ENCODE results near the gene NTF3.

Gene NTF3

GRCh38 chr12:5506295-5506694 lies 74.4 kb downstream of the NTF3 start:
- Mint-ChIP-seq H3K9me3 (no peaks in the 10 kb centered on the region), H3K4me1 (no peaks in the 10 kb centered on the region), H3K36me3 (no peaks in the 10 kb centered on the region), H3K4me3 (no peak overlapping the region), H3K27ac (no peak overlapping the region)
- DNase-seq (ENCODE audit: low spot score in 2 of 2) (no peak), ATAC-seq (no peak)

- H3K27ac Mint-ChIP-seq: no peak overlapping the region
- no peaks in the 10 kb centered on the region for H3K4me1 Mint-ChIP-seq
- DNase-seq (ENCODE audit: low spot score in 2 of 2): no peak
- no peaks in the 10 kb centered on the region for H3K9me3 Mint-ChIP-seq
- H3K4me3 Mint-ChIP-seq: no peak overlapping the region
- H3K36me3 Mint-ChIP-seq: no peaks in the 10 kb centered on the region
- no peak for ATAC-seq
Observed at GRCh38 chr12:5506821-5507231, 74.9 kb downstream of the NTF3 start.

DNA sequence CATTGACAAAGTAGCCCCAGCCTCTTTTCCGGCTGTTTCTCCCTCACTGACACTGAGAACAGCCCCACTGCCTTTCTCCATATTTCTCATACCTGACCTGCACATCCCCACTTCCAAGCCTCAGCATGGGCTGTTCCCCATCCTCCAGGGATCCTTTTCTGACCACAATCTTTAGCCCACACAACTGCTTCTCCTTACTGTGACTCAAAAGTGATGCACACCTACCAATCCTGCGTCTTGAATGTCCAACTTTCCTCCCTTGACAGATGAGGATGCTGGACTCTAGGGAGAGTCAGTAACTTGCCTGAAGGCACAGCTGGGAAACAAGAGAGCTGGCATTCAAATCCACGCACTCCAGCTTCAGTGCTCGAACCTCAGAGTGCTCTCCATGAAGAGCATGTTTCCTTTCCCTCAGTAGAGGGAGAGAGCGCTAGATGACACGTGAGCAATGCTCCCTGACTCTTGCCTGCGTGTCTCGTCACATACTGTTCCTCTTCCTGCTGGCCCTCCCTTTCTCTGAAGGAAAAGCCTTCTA lies 75.6 kb downstream of the NTF3 start:
- H3K9me3 Mint-ChIP-seq: no peaks in the 10 kb centered on the region
- no peak overlapping the region for H3K4me3 Mint-ChIP-seq
- ATAC-seq (no peak), DNase-seq (ENCODE audit: low spot score in 2 of 2) (no peak)
- H3K4me1 Mint-ChIP-seq: no peaks in the 10 kb centered on the region
- no peak overlapping the region for H3K27ac Mint-ChIP-seq
- no peaks in the 10 kb centered on the region for H3K36me3 Mint-ChIP-seq

- Mint-ChIP-seq H3K9me3 (no peaks in the 10 kb centered on the region), H3K36me3 (no peaks in the 10 kb centered on the region), H3K4me1 (no peaks in the 10 kb centered on the region), H3K27ac (no peak overlapping the region), H3K4me3 (no peak overlapping the region)
- no peak for DNase-seq (ENCODE audit: low spot score in 2 of 2)
- no peak for ATAC-seq
Observed at GRCh38 chr12:5507944-5508343, 76.0 kb downstream of the NTF3 start.

DNA sequence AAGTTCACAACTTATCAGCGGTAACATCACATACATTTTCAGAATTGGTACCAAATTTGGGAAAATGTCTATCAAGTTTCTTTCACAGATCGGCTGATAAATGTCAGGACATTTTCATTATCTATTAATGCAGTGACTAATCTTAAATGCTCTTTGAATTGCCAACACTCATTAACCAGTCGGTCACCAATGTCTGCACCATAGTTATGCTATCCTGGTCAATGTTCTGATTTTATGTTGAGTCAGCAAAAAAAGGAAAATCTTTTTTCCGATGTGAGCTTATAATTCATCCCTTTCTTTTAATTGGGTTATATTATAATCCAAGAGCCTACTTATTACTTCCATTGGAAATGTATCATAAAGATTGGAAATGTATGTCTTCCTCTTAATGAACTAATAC lies 77.2 kb downstream of the NTF3 start:
- Mint-ChIP-seq H3K4me1 (no peaks in the 10 kb centered on the region), H3K9me3 (no peaks in the 10 kb centered on the region), H3K36me3 (no peaks in the 10 kb centered on the region), H3K27ac (no peak overlapping the region), H3K4me3 (no peak overlapping the region)
- no peak for ATAC-seq
- DNase-seq (ENCODE audit: low spot score in 2 of 2): no peak

- H3K4me3 Mint-ChIP-seq: no peak overlapping the region
- no peaks in the 10 kb centered on the region for H3K9me3 Mint-ChIP-seq
- ATAC-seq: no peak
- H3K4me1 Mint-ChIP-seq: no peaks in the 10 kb centered on the region
- no peaks in the 10 kb centered on the region for H3K36me3 Mint-ChIP-seq
- H3K27ac Mint-ChIP-seq: no peak overlapping the region
- no peak for DNase-seq (ENCODE audit: low spot score in 2 of 2)
Observed at GRCh38 chr12:5509557-5509956, 77.6 kb downstream of the NTF3 start.

DNA sequence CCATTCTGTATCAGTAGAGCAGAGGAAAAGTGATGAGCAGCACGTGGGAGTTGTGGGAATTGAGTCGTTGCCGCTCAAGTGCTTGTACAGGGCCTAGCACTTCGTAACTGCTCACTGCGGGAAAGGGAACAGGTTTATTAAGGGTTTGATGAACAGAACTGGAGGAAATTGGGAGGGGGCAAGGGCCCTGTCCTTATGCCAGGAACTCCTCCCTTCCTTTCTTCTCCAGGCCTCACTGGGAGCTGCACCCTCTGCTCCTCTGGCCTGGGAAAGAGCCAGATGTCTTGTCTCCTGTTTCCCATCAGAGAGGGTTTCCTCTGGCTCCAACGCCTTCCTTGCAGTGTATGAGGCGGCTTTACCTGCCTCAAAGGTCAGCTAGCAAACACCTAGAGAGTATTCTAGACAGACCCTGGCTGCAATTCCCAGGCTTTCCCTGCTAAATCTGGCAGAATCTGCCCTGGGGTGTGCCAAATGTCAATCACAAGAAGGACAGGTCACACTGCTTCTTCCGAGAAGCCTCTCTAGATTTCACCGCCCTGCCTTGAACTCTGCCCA lies 78.4 kb downstream of the NTF3 start:
- Mint-ChIP-seq H3K9me3 (no peaks in the 10 kb centered on the region), H3K4me3 (no peak overlapping the region), H3K27ac (no peak overlapping the region), H3K36me3 (no peaks in the 10 kb centered on the region), H3K4me1 (no peaks in the 10 kb centered on the region)
- DNase-seq (ENCODE audit: low spot score in 2 of 2): no peak
- ATAC-seq: no peak

DNA sequence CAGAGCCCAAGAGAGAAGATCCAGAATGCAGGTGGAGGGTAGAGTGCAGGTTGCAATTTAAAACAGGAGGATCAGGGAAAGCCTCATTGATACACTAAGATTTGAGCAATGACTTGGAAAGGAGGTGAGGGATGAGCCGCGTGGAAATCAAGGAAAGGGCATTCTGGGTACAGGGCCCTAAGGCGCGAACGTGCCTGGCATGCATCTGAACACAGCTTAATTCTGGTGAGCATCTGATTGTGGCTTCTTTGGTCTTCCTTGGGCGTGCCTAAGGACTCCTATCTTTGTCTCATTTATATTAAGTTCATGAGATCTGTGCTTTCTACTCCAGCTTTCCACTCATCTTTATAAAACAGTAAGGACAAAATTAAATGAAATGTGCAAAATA lies 79.3 kb downstream of the NTF3 start:
- H3K9me3 Mint-ChIP-seq: no peaks in the 10 kb centered on the region
- no peak overlapping the region for H3K4me3 Mint-ChIP-seq
- DNase-seq (ENCODE audit: low spot score in 2 of 2) (no peak), ATAC-seq (no peak)
- H3K4me1 Mint-ChIP-seq: no peaks in the 10 kb centered on the region
- H3K36me3 Mint-ChIP-seq: no peaks in the 10 kb centered on the region
- no peak overlapping the region for H3K27ac Mint-ChIP-seq

- H3K4me3 Mint-ChIP-seq: no peak overlapping the region
- H3K4me1 Mint-ChIP-seq: no peaks in the 10 kb centered on the region
- H3K27ac Mint-ChIP-seq: no peak overlapping the region
- no peaks in the 10 kb centered on the region for H3K9me3 Mint-ChIP-seq
- DNase-seq (ENCODE audit: low spot score in 2 of 2) (no peak), ATAC-seq (no peak)
- no peaks in the 10 kb centered on the region for H3K36me3 Mint-ChIP-seq
Observed at GRCh38 chr12:5511644-5512600, 80.0 kb downstream of the NTF3 start.

- Mint-ChIP-seq H3K27ac (no peak overlapping the region), H3K4me1 (no peaks in the 10 kb centered on the region), H3K4me3 (no peak overlapping the region), H3K36me3 (no peaks in the 10 kb centered on the region), H3K9me3 (no peaks in the 10 kb centered on the region)
- ATAC-seq (no peak), DNase-seq (ENCODE audit: low spot score in 2 of 2) (no peak)
Observed at GRCh38 chr12:5512601-5512970, 80.7 kb downstream of the NTF3 start.

- H3K27ac Mint-ChIP-seq: no peak overlapping the region
- H3K9me3 Mint-ChIP-seq: no peaks in the 10 kb centered on the region
- no peaks in the 10 kb centered on the region for H3K36me3 Mint-ChIP-seq
- H3K4me1 Mint-ChIP-seq: no peaks in the 10 kb centered on the region
- H3K4me3 Mint-ChIP-seq: no peak overlapping the region
- no peak for ATAC-seq
- no peak for DNase-seq (ENCODE audit: low spot score in 2 of 2)
Observed at GRCh38 chr12:5513406-5513805, 81.5 kb downstream of the NTF3 start.

GRCh38 chr12:5514016-5514415 lies 82.1 kb downstream of the NTF3 start:
- no peaks in the 10 kb centered on the region for H3K4me1 Mint-ChIP-seq
- no peaks in the 10 kb centered on the region for H3K36me3 Mint-ChIP-seq
- H3K4me3 Mint-ChIP-seq: no peak overlapping the region
- no peak for DNase-seq (ENCODE audit: low spot score in 2 of 2)
- ATAC-seq: no peak
- no peaks in the 10 kb centered on the region for H3K9me3 Mint-ChIP-seq
- H3K27ac Mint-ChIP-seq: no peak overlapping the region

DNA sequence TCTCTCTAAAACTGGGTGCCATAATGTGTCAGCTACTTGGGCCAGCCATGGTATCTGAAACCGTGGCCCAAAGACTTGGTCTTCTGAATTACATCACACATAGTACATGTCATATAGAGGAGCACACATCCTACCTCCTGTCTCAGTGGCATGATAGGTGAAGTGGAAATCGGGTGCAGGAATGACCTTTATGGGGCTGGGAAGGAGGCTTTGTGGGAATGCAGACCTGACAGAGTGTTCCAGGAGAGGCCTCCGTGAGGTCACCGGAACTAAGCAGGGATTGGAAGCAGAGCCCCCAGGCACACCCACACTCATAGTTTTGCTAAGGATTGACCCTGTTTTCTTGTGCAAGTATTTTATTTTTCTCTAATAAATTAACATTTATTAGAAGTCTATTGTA lies 82.6 kb downstream of the NTF3 start:
- no peak overlapping the region for H3K27ac Mint-ChIP-seq
- no peaks in the 10 kb centered on the region for H3K4me1 Mint-ChIP-seq
- H3K4me3 Mint-ChIP-seq: no peak overlapping the region
- no peaks in the 10 kb centered on the region for H3K36me3 Mint-ChIP-seq
- no peaks in the 10 kb centered on the region for H3K9me3 Mint-ChIP-seq
- ATAC-seq (no peak), DNase-seq (ENCODE audit: low spot score in 2 of 2) (no peak)

DNA sequence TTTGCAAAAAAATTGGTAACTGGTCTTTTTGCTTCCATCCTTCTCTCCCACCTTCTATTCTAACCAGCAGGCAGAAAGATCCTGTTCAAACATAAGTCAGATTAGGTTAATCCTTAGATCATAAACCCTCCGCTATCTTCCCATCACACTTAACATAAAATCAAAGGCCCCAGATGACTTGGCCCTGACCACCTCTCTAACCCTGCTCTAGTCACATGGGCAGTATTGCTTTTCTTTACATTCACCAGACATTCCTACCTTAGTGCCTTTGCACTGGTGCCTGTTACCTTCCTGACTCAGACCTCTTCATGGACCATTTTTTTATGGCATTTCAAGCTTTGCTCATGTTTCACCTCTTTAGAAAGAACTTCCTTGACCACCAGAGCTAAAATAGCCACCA lies 83.5 kb downstream of the NTF3 start:
- Mint-ChIP-seq H3K27ac (no peak overlapping the region), H3K36me3 (no peaks in the 10 kb centered on the region), H3K9me3 (no peaks in the 10 kb centered on the region), H3K4me3 (no peak overlapping the region), H3K4me1 (no peaks in the 10 kb centered on the region)
- no peak for ATAC-seq
- no peak for DNase-seq (ENCODE audit: low spot score in 2 of 2)

DNA sequence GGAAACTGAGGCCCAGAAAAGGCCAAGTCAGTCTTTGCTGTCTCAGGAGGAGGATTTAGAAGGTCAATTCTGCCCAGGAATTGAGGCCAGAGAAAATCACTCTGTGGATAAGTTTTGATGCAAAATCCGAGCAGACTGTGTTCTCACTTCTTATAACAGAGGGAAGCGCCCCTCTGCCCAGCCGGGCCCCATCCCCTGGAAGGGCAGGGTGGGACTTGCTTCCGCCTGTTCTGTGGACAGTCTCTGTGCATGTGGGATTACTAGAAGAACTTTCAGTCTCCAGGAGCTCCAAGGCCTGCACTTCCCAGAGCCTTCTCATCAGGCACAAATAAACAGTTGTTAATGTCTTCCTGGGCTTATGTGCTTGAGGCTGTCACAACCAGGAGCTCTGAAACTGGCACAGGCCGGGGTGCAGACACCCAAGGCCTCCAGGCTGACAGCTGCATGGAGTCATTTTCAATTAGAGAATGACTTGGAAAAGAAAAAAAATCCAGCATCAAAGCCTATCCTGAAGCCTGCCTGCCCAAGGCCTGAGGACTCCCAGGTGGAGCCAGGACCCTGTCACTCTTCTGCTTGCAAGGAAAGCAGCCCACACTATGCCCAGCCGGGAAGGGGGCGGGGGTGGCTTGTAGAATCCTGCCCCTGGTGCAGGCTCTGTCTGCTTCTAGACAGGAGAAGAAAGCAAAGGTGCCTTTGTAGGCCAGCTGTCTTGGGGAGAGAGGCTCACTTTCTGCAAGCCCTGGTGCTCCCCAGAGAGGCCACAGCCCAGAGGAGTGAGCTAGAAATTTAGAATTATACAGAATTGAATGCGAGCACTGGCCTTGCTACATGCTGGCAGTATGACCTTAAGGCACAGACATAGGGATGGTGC lies 84.7 kb downstream of the NTF3 start:
- Mint-ChIP-seq H3K36me3 (no peaks in the 10 kb centered on the region), H3K27ac (no peak overlapping the region), H3K9me3 (no peaks in the 10 kb centered on the region), H3K4me1 (no peaks in the 10 kb centered on the region), H3K4me3 (no peak overlapping the region)
- ATAC-seq (no peak), DNase-seq (ENCODE audit: low spot score in 2 of 2) (no peak)

Measured in stimulated activated effector memory CD8-positive, alpha-beta T cell treated with anti-CD3 and anti-CD28 coated beads, Interleukin-12 subunit alpha, Interleukin-12 subunit beta, amount 100 ng/mL, for 72 hours (primary cell).